ENCODE results near the gene SLC28A1. TPM values are rescaled to one million over a fixed set of nuclear protein-coding genes. Genes with fewer than 3 reads are reported as not detected.

SLC28A1 gene
- total and polyA plus RNA-seq, 9 donors = 0.02 to 0.92 (median 0.18) TPM; not detected in 3

- 80 to 96% (median 92%) methylated on average over 10 to 12 of the region's 12 CpGs for WGBS, 3 donors
- H3K4me1 ChIP-seq (ENCODE audit: insufficient read depth) = no peaks in the 10 kb centered on the region
- H3K9me3 ChIP-seq = no peaks in the 10 kb centered on the region
- DNase-seq = no peak
- intact Hi-C loops (cut with DNase I) = loop anchor here in 1 of 4 donors (5.0 kb wide), 1 partner anchor 64 kb away; no protein-coding TSS in a partner anchor
- H3K4me3 ChIP-seq = no peak overlapping the region
- TF ChIP-seq POLR2A (IDR thresholded peaks at IDR 0.05) (no peak), EP300 (IDR thresholded peaks at IDR 0.05) (no peak)
- TF ChIP-seq, protein P1, sequence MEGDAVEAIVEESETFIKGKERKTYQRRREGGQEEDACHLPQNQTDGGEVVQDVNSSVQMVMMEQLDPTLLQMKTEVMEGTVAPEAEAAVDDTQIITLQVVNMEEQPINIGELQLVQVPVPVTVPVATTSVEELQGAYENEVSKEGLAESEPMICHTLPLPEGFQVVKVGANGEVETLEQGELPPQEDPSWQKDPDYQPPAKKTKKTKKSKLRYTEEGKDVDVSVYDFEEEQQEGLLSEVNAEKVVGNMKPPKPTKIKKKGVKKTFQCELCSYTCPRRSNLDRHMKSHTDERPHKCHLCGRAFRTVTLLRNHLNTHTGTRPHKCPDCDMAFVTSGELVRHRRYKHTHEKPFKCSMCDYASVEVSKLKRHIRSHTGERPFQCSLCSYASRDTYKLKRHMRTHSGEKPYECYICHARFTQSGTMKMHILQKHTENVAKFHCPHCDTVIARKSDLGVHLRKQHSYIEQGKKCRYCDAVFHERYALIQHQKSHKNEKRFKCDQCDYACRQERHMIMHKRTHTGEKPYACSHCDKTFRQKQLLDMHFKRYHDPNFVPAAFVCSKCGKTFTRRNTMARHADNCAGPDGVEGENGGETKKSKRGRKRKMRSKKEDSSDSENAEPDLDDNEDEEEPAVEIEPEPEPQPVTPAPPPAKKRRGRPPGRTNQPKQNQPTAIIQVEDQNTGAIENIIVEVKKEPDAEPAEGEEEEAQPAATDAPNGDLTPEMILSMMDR (IDR thresholded peaks at IDR 0.05) = no peak
- H3K27me3 ChIP-seq = no peaks in the 10 kb centered on the region
- H3K27ac ChIP-seq = no peak overlapping the region
- H3K36me3 ChIP-seq = no peaks in the 10 kb centered on the region
Observed at GRCh38 chr15:84868037-84868880, 16.2 kb upstream of the SLC28A1 start.

DNA sequence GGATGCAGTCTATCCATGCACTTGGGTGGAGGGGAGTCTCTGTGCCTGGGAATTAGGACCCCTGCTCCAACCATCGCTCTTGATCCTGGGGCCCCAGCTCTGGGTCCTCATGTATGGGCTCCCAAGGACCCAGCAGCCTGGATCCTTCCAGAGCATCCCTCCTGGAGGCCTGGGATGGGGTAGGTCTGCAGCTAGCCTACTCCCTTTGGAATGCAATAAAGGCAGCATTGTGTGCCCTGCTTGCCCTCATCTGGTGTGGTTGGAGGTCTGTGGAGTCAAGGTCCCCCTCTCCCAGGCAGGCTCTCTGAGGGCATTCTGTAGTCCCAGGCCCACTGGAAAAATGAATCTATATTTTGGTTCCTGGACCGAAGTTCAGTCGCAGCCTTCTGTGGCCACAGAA is 15.0 kb upstream of the SLC28A1 start:
- 93 to 100% (median 100%) methylated on average over 3 of the region's 3 CpGs for WGBS, 3 donors

DNA sequence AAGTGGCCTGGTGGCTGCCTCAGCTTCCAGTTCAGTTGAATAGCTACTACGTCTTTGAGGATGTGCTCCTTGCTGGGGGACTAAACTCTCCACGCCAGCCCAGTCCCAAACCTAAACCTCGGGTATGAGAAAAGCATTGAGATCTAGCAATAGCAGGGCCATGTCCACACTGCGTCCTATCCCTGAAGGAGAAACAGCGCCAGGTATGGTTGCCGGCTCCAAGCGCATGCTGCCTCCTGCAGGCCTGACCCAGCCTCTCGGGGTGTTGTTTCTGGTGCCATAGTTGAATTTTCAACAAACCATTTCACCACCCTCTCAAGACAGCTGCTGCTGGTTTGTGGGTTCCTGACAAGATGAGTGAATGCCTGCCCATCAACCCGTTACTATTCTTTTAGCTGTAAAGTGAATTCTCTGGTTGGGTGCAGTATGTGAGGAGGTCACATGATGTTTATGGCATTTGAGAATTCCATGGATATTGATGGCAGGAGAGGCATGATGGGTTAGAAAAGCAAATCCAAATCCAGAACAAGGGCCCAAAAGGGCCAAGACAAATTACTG is 13.0 kb upstream of the SLC28A1 start:
- no peak overlapping the region for H3K4me3 ChIP-seq
- TF ChIP-seq POLR2A (IDR thresholded peaks at IDR 0.05) (no peak), EP300 (IDR thresholded peaks at IDR 0.05) (no peak)
- TF ChIP-seq, protein P1 (IDR thresholded peaks at IDR 0.05) = no peak
- H3K27me3 ChIP-seq = no peaks in the 10 kb centered on the region
- intact Hi-C loops (cut with DNase I) = no loop called here
- WGBS, 3 donors = 95 to 98% (median 96%) methylated on average over 9 of the region's 9 CpGs
- no peak for DNase-seq
- peaks cover 1% of the 10 kb centered on the region for H3K4me1 ChIP-seq (ENCODE audit: insufficient read depth)
- H3K36me3 ChIP-seq = no peaks in the 10 kb centered on the region
- H3K27ac ChIP-seq = no peak overlapping the region
- no peaks in the 10 kb centered on the region for H3K9me3 ChIP-seq

More for the DNA sequence above, 15.0 kb upstream of the SLC28A1 start:
- DNase-seq = no peak
- intact Hi-C loops (cut with DNase I) = loop anchor here in 1 of 4 donors (5.0 kb wide), 1 partner anchor 63 kb away; no protein-coding TSS in a partner anchor
- H3K36me3 ChIP-seq = no peaks in the 10 kb centered on the region
- no peak overlapping the region for H3K27ac ChIP-seq
- H3K27me3 ChIP-seq = no peaks in the 10 kb centered on the region
- no peaks in the 10 kb centered on the region for H3K9me3 ChIP-seq
- TF ChIP-seq, protein P1 (IDR thresholded peaks at IDR 0.05) = no peak
- TF ChIP-seq EP300 (IDR thresholded peaks at IDR 0.05) = no peak
- TF ChIP-seq POLR2A (IDR thresholded peaks at IDR 0.05) = no peak
- H3K4me1 ChIP-seq (ENCODE audit: insufficient read depth) = peaks cover 1% of the 10 kb centered on the region
- no peak overlapping the region for H3K4me3 ChIP-seq

- 88 to 95% (median 89%) methylated on average over 17 of the region's 17 CpGs for WGBS, 3 donors
- no peak for TF ChIP-seq POLR2A (IDR thresholded peaks at IDR 0.05)
- TF ChIP-seq, protein P1 (IDR thresholded peaks at IDR 0.05) = no peak
- TF ChIP-seq EP300 (IDR thresholded peaks at IDR 0.05) = no peak
- H3K4me1 ChIP-seq (ENCODE audit: insufficient read depth) = peaks cover 1% of the 10 kb centered on the region
- no peaks in the 10 kb centered on the region for H3K27me3 ChIP-seq
- no peak overlapping the region for H3K27ac ChIP-seq
- no peak for DNase-seq
- no peak overlapping the region for H3K4me3 ChIP-seq
- H3K36me3 ChIP-seq = no peaks in the 10 kb centered on the region
- intact Hi-C loops (cut with DNase I) = no loop called here
- no peaks in the 10 kb centered on the region for H3K9me3 ChIP-seq
Observed at GRCh38 chr15:84872009-84872910, 12.2 kb upstream of the SLC28A1 start.

Measured in ovary (tissue), 9 donors.